K562 (cell line): Measurements from ENCODE around the gene F12. TPM values are rescaled to one million over a fixed set of nuclear protein-coding genes. Genes with fewer than 3 reads are reported as not detected.

Source experiments
- ATF2 ChIP-seq: sonication (generic); formaldehyde crosslinking; IDR thresholded peaks from 2 replicates; pipeline ENCODE4 v1.8.1; 2022; ENCODE audit warnings: missing genetic modification reagents
- BMI1 ChIP-seq: fragments of 150-350 bp; IDR thresholded peaks from 2 replicates; pipeline ENCODE4 v1.6.1; 2014; ENCODE audit warnings: low read length
- GATAD2A ChIP-seq: fragments of 450-650 bp; IDR thresholded peaks from 2 replicates; pipeline ENCODE4 v1.6.1; 2017
- HDAC2 ChIP-seq: fragments of 450-650 bp; IDR thresholded peaks from 2 replicates; pipeline ENCODE4 v1.6.1; 2016; ENCODE audit warnings: mild to moderate bottlenecking
- IRF2 ChIP-seq: sonication (generic); formaldehyde crosslinking; IDR thresholded peaks from 2 replicates; pipeline ENCODE4 v1.8.1; 2022; ENCODE audit warnings: mild to moderate bottlenecking, missing genetic modification reagents
- JUND ChIP-seq, 2 experiments: IDR thresholded peaks; 2 replicates in 1 of 2; 3 replicates in 1 of 2; pipeline ENCODE4 v1.6.1; 2011; ENCODE audit warnings: borderline replicate concordance in 2 of 2, low read depth in 2 of 2, low read length in 2 of 2, improper control_type of control experiment in 1 of 2, missing biosample characterization in 1 of 2, missing genetic modification characterization in 1 of 2, missing genetic modification reagents in 1 of 2
- NCOA4 ChIP-seq: fragments of 450-650 bp; IDR thresholded peaks from 2 replicates; pipeline ENCODE4 v1.6.1; 2018; ENCODE audit warnings: mild to moderate bottlenecking; ENCODE audit not compliant: partially characterized antibody
- NFATC3 ChIP-seq: fragments of 450-650 bp; IDR thresholded peaks from 2 replicates; pipeline ENCODE4 v1.6.1; 2017; ENCODE audit warnings: mild to moderate bottlenecking
- PBX2 ChIP-seq, 2 experiments: IDR thresholded peaks in 1 of 2; conservative IDR thresholded peaks in 1 of 2; 2 replicates each; pipeline ENCODE4 v1.6.1; 2016; ENCODE audit warnings: low read depth in 2 of 2, mild to moderate bottlenecking in 1 of 2, missing compliant biosample characterization in 1 of 2, missing genetic modification characterization in 1 of 2, moderate library complexity in 1 of 2
- RBM14 ChIP-seq: fragments of 200-400 bp; formaldehyde crosslinking; IDR thresholded peaks from 2 replicates; pipeline ENCODE4 v1.6.1; 2018; ENCODE audit warnings: low read depth, mild to moderate bottlenecking, low read length, moderate library complexity, borderline replicate concordance; ENCODE audit not compliant: insufficient read depth
- SAP30 ChIP-seq: fragments of 200-600 bp; sonication (generic); IDR thresholded peaks from 2 replicates; pipeline ENCODE4 v1.6.1; 2012; ENCODE audit warnings: borderline replicate concordance, low read depth, mild to moderate bottlenecking, moderate library complexity, low read length, control low read depth, inconsistent platforms; ENCODE audit not compliant: insufficient read depth, poor library complexity, severe bottlenecking
- SRSF3 ChIP-seq: fragments of 200-400 bp; formaldehyde crosslinking; IDR thresholded peaks from 2 replicates; pipeline ENCODE4 v1.6.1; 2016; ENCODE audit warnings: mild to moderate bottlenecking, low read length, moderate library complexity; ENCODE audit not compliant: insufficient read depth
- TBL1XR1 ChIP-seq, 2 experiments: IDR thresholded peaks; 2 replicates each; pipeline ENCODE4 v1.6.1; 2012; ENCODE audit warnings: improper control_type of control experiment in 2 of 2, low read length in 2 of 2, mild to moderate bottlenecking in 1 of 2
- USF1 ChIP-seq: sonication (generic); formaldehyde crosslinking; IDR thresholded peaks from 2 replicates; pipeline ENCODE4 v1.9.0; 2022; ENCODE audit warnings: mild to moderate bottlenecking, missing genetic modification reagents
- polyA plus RNA-seq, 8 experiments: library from polyadenylated mRNA; depleted of rRNA in 4 of 8; stranded (reverse) in 5 of 8; unstranded in 3 of 8; fragments of >200 nt; fragmentation: Nextera tagmentation in 2 of 8; fragmentation: Illumina TruSeq in 1 of 8; extraction: Ambion mirVana in 2 of 8; extraction: Trizol in 1 of 8; gene quantifications; 2 replicates each; pipeline versions ENCODE4 v1.2.1 to v1.2.3, GENCODE V29; 2011 to 2014; ENCODE audit warnings: inconsistent platforms in 1 of 8, missing spikeins in 1 of 8
- total RNA-seq, 7 experiments: library from RNA; depleted of rRNA in 6 of 7; stranded (reverse); fragments of >200 nt in 6 of 7; fragmentation: Illumina TruSeq in 2 of 7; extraction: Trizol in 2 of 7; gene quantifications; 2 replicates each; pipeline versions ENCODE4 v1.2.1 to v1.2.3, GENCODE V29; 2011 to 2021; ENCODE audit warnings: low replicate concordance in 1 of 7
- TF ChIP-seq, protein P1 (sequence below): fragments of 200-800 bp; sonication (Bioruptor generic); IDR thresholded peaks from 2 replicates; pipeline ENCODE4 v1.6.1; 2017; ENCODE audit warnings: missing genetic modification characterization, missing compliant biosample characterization
- TF ChIP-seq, protein P2 (sequence below): fragments of 450-650 bp; IDR thresholded peaks from 2 replicates; pipeline ENCODE4 v1.6.1; 2016; ENCODE audit warnings: low read depth, mild to moderate bottlenecking, moderate library complexity
- TF ChIP-seq, protein P3 (sequence below): fragments of 250-450 bp; sonication (Bioruptor Pico); IDR thresholded peaks from 2 replicates; pipeline ENCODE4 v1.5.0; 2021

F12 gene
- total and polyA plus RNA-seq, 9 of the 15 experiments (the other 6 are each of a cell fraction or from before 2014, with no cell fraction given): 0.59 to 18.3 (median 3.6) TPM

GRCh38 chr5:177456976-177457851 is 47.9 kb upstream of the F12 start (continued):
- TF ChIP-seq ATF2 (CRISPR knock-in tag) (no peak), IRF2 (CRISPR knock-in tag) (no peak), JUND (IDR thresholded peaks at IDR 0.05; ENCODE audit: borderline replicate concordance, low read depth, low read length) (peak; percentile 39; the same call in 1 of the 2 replicates), JUND (tag; IDR thresholded peaks at IDR 0.05; ENCODE audit: borderline replicate concordance, low read depth, low read length) (no peak), HDAC2 (peak; percentile 89), TBL1XR1 (IDR thresholded peaks at IDR 0.05; ENCODE audit: low read length in 2 of 2) (0 out of 4 replicates have a peak, but pooled peaks of 1 of the 2 experiments have one; percentile 11), NFATC3 (no peak), RBM14 (no peak), SRSF3 (no peak), USF1 (peak; percentile 49; the same call in 1 of the 2 replicates), BMI1 (peak; percentile 98; the same call in 1 of the 2 replicates), PBX2 (CRISPR knock-in tag; IDR thresholded peaks at IDR 0.05; ENCODE audit: low read depth) (peak; percentile 58), PBX2 (tag; conservative IDR thresholded peaks at IDR 0.05; ENCODE audit: low read depth) (peak; percentile 55), SAP30 (no peak), GATAD2A (no peak), NCOA4 (no peak)
- TF ChIP-seq, protein P1, sequence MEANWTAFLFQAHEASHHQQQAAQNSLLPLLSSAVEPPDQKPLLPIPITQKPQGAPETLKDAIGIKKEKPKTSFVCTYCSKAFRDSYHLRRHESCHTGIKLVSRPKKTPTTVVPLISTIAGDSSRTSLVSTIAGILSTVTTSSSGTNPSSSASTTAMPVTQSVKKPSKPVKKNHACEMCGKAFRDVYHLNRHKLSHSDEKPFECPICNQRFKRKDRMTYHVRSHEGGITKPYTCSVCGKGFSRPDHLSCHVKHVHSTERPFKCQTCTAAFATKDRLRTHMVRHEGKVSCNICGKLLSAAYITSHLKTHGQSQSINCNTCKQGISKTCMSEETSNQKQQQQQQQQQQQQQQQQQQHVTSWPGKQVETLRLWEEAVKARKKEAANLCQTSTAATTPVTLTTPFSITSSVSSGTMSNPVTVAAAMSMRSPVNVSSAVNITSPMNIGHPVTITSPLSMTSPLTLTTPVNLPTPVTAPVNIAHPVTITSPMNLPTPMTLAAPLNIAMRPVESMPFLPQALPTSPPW (CRISPR knock-in tag): peak; percentile 40; the same call in 1 of the 2 replicates
- TF ChIP-seq, protein P2, sequence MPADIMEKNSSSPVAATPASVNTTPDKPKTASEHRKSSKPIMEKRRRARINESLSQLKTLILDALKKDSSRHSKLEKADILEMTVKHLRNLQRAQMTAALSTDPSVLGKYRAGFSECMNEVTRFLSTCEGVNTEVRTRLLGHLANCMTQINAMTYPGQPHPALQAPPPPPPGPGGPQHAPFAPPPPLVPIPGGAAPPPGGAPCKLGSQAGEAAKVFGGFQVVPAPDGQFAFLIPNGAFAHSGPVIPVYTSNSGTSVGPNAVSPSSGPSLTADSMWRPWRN: no peak
- TF ChIP-seq, protein P3, sequence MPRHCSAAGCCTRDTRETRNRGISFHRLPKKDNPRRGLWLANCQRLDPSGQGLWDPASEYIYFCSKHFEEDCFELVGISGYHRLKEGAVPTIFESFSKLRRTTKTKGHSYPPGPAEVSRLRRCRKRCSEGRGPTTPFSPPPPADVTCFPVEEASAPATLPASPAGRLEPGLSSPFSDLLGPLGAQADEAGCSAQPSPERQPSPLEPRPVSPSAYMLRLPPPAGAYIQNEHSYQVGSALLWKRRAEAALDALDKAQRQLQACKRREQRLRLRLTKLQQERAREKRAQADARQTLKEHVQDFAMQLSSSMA (CRISPR knock-in tag): no peak
